ENCODE data around the gene EIF3J.
"Not testable (repeated sequence)": the region's sequence is repeated elsewhere in the genome, so short reads cannot be mapped to it uniquely, and the experiment has no call there.

Gene EIF3J

DNA sequence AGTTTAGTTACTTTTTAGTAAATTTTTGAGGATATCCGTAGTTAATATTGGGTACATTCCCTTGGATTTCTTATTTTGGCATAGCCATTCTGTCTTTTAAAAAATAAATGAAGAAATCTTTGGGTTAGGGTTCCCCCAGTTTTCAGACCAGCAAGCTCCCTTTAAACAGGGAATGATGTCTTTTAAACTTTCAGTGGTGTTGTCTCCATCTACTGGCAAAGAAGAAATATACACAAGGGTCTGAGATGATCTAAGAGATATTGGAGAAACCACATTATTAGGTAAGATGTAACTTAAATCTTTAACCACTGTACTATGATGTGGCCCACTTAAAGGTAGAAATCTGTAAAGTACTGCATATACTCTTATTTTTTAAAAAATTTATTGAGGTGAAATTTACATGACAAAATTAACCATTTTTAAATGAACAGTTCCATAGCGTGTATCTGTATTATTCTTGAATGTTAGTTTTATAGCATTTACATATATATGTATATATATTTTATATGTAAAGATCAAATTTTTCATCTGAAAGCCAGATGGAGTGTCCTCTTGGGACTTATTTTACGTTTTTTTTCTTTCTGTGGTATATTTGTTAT lies 35.1 kb upstream of the EIF3J start:
- H3K4me3 ChIP-seq (ENCODE audit: insufficient read length, low read depth) = no peak overlapping the region
- H3K9ac ChIP-seq (ENCODE audit: insufficient read length, low read depth) = no peak overlapping the region
- TF ChIP-seq SUZ12 (IDR thresholded peaks at IDR 0.05; ENCODE audit: extremely low read depth, insufficient read depth, insufficient read length) (no peak), ZNF274 (IDR thresholded peaks at IDR 0.05; ENCODE audit: low read depth, low read length) (no peak), YY1 (IDR thresholded peaks at IDR 0.05; ENCODE audit: insufficient read depth, insufficient read length) (no peak)
- H3K4me1 ChIP-seq (ENCODE audit: insufficient read depth, insufficient read length) = no peaks in the 10 kb centered on the region
- H3K9me3 ChIP-seq (ENCODE audit: insufficient read depth, low read length) = no peaks in the 10 kb centered on the region
- H3K27me3 ChIP-seq (ENCODE audit: insufficient read depth, insufficient read length) = no peaks in the 10 kb centered on the region
- peaks cover 40% of the 10 kb centered on the region for H3K36me3 ChIP-seq (ENCODE audit: insufficient read depth, insufficient read length, low read length)
- no peak for DNase-seq (ENCODE audit: low read depth, low spot score)

DNA sequence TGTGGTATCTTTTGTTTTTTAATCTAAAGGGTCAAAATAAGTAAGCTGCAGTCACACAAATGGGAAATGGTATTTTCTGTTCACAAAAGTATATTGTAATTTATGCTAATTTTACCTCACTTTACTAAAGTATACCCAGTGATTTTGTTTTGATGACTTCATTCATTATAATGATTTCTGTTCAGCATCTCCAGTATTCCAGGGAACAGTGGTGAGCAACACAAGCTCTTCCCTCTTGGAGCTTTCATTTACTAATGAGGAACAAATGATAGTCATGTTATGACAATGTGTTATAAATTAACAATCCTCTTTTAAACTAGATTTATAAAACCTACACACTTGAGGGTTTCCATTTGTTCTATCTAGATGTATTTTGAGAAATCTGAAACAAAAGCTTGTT lies 20.5 kb upstream of the EIF3J start:
- no peaks in the 10 kb centered on the region for H3K27me3 ChIP-seq (ENCODE audit: insufficient read depth, insufficient read length)
- H3K9me3 ChIP-seq (ENCODE audit: insufficient read depth, low read length) = no peaks in the 10 kb centered on the region
- no peak overlapping the region for H3K4me3 ChIP-seq (ENCODE audit: insufficient read length, low read depth)
- no peaks in the 10 kb centered on the region for H3K4me1 ChIP-seq (ENCODE audit: insufficient read depth, insufficient read length)
- H3K9ac ChIP-seq (ENCODE audit: insufficient read length, low read depth) = no peak overlapping the region
- no peak for TF ChIP-seq SUZ12 (IDR thresholded peaks at IDR 0.05; ENCODE audit: extremely low read depth, insufficient read depth, insufficient read length)
- no peak for TF ChIP-seq ZNF274 (IDR thresholded peaks at IDR 0.05; ENCODE audit: low read depth, low read length)
- TF ChIP-seq YY1 (IDR thresholded peaks at IDR 0.05; ENCODE audit: insufficient read depth, insufficient read length) = no peak
- no peak for DNase-seq (ENCODE audit: low read depth, low spot score)
- H3K36me3 ChIP-seq (ENCODE audit: insufficient read depth, insufficient read length, low read length) = peaks cover 34% of the 10 kb centered on the region

DNA sequence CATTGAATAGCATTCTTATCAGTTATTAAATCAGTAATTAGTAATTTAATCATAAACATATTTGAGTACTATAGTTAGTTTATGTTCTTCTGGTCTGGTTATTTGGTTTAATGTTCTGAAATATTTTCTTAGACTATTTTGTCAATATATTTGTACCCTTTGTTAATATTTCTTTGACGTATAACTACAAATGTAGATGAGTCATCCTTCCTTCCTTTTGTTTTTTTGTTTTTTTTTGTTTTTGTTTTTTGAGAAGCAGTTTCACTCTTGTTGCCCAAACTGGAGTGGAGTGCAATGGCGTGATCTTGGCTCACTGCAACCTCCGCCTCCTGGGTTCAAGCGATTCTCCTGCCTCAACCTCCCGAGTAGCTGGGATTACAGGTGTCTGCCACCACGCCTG lies 17.4 kb upstream of the EIF3J start:
- Histone ChIP-seq H3K36me3 (ENCODE audit: insufficient read depth, insufficient read length, low read length) (peaks cover 42% of the 10 kb centered on the region), H3K4me1 (ENCODE audit: insufficient read depth, insufficient read length) (no peaks in the 10 kb centered on the region), H3K27me3 (ENCODE audit: insufficient read depth, insufficient read length) (no peaks in the 10 kb centered on the region), H3K9me3 (ENCODE audit: insufficient read depth, low read length) (no peaks in the 10 kb centered on the region), H3K9ac (ENCODE audit: insufficient read length, low read depth) (no peak overlapping the region), H3K4me3 (ENCODE audit: insufficient read length, low read depth) (no peak overlapping the region)
- no peak for DNase-seq (ENCODE audit: low read depth, low spot score)
- TF ChIP-seq SUZ12 (IDR thresholded peaks at IDR 0.05; ENCODE audit: extremely low read depth, insufficient read depth, insufficient read length) = no peak
- TF ChIP-seq ZNF274 (IDR thresholded peaks at IDR 0.05; ENCODE audit: low read depth, low read length) = no peak
- TF ChIP-seq YY1 (IDR thresholded peaks at IDR 0.05; ENCODE audit: insufficient read depth, insufficient read length) = no peak

DNA sequence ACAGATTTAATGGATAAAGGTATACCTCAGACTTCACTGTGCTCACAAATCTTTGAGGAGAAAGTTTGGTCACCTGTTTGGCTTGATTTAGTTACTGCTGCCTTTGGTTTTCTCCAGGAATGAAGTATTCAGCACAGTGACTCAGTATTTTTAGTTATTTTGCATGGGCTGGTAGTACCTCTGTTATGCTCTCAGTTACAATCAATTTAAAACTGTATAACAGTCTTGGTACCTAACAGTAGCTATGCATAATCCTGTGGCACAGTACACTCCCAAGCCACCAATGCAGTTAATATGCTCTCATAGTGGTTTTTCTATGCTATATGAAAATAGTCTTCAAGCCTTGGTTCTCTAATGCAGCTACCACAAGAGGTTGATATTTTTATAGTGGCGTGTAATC lies 11.9 kb upstream of the EIF3J start:
- no peaks in the 10 kb centered on the region for H3K9me3 ChIP-seq (ENCODE audit: insufficient read depth, low read length)
- no peak overlapping the region for H3K4me3 ChIP-seq (ENCODE audit: insufficient read length, low read depth)
- no peak for DNase-seq (ENCODE audit: low read depth, low spot score)
- TF ChIP-seq SUZ12 (IDR thresholded peaks at IDR 0.05; ENCODE audit: extremely low read depth, insufficient read depth, insufficient read length) (no peak), ZNF274 (IDR thresholded peaks at IDR 0.05; ENCODE audit: low read depth, low read length) (no peak), YY1 (IDR thresholded peaks at IDR 0.05; ENCODE audit: insufficient read depth, insufficient read length) (no peak)
- H3K27me3 ChIP-seq (ENCODE audit: insufficient read depth, insufficient read length) = no peaks in the 10 kb centered on the region
- no peaks in the 10 kb centered on the region for H3K4me1 ChIP-seq (ENCODE audit: insufficient read depth, insufficient read length)
- peaks cover 43% of the 10 kb centered on the region for H3K36me3 ChIP-seq (ENCODE audit: insufficient read depth, insufficient read length, low read length)
- H3K9ac ChIP-seq (ENCODE audit: insufficient read length, low read depth) = no peak overlapping the region

DNA sequence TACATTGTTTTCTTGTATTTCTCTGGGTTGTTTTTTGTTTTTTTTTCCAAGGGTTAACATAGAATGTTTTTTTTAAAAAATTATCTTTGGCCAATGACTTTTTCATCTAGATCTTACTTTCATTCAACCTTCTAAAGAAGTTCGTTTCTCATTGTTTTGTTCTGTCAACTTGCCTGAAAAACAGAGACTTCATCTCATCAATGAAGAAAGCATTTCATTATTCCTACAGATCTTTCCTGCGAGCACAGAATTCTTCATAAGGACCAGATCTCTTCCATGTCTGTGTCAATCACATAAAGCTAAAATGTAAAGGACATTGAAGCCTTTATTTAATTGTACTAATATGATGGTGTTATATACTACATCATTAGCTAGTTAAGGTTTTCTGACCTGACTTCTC lies 9.7 kb upstream of the EIF3J start:
- Histone ChIP-seq H3K4me3 (ENCODE audit: insufficient read length, low read depth) (no peak overlapping the region), H3K9ac (ENCODE audit: insufficient read length, low read depth) (no peak overlapping the region), H3K4me1 (ENCODE audit: insufficient read depth, insufficient read length) (no peaks in the 10 kb centered on the region), H3K36me3 (ENCODE audit: insufficient read depth, insufficient read length, low read length) (peaks cover 34% of the 10 kb centered on the region), H3K9me3 (ENCODE audit: insufficient read depth, low read length) (no peaks in the 10 kb centered on the region), H3K27me3 (ENCODE audit: insufficient read depth, insufficient read length) (no peaks in the 10 kb centered on the region)
- no peak for TF ChIP-seq SUZ12 (IDR thresholded peaks at IDR 0.05; ENCODE audit: extremely low read depth, insufficient read depth, insufficient read length)
- no peak for TF ChIP-seq YY1 (IDR thresholded peaks at IDR 0.05; ENCODE audit: insufficient read depth, insufficient read length)
- no peak for TF ChIP-seq ZNF274 (IDR thresholded peaks at IDR 0.05; ENCODE audit: low read depth, low read length)
- no peak for DNase-seq (ENCODE audit: low read depth, low spot score)

DNA sequence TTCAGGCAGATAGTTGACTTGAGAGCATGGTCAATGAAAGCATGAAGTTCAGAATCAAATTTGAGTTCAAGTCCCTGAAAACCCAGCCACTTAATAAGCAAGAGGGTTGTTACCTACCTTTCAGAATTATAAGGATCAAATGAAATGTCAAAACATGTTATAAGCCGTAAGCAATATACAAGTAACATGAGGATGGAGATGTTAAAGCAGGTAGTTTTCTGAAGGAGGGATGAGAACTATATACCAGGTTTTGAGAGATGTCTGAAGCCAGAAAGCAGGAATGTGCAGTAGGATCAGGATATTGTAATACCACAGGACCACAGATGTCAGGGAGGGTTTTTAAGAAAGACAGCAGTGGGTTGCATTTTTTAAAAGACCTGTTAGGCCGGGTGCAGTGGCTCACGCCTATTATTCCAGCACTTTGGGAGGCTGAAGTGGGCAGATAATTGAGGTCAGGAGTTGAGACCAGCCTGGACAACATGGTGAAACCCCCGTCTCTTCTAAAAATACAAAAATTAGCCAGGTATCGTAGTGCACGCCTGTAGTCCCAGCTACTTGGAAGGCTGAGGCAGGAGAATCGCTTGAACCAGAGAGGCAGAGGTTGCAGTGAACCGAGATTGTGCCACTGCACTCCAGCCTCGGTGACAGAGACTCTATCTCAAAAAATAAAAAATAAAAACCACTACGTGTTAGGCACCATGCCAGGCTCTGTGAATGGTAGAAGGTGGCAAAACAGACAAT lies 6.9 kb upstream of the EIF3J start:
- Histone ChIP-seq H3K36me3 (ENCODE audit: insufficient read depth, insufficient read length, low read length) (peaks cover 19% of the 10 kb centered on the region), H3K9me3 (ENCODE audit: insufficient read depth, low read length) (no peaks in the 10 kb centered on the region), H3K9ac (ENCODE audit: insufficient read length, low read depth) (no peak overlapping the region), H3K4me3 (ENCODE audit: insufficient read length, low read depth) (no peak overlapping the region), H3K27me3 (ENCODE audit: insufficient read depth, insufficient read length) (no peaks in the 10 kb centered on the region), H3K4me1 (ENCODE audit: insufficient read depth, insufficient read length) (no peaks in the 10 kb centered on the region)
- TF ChIP-seq ZNF274 (IDR thresholded peaks at IDR 0.05; ENCODE audit: low read depth, low read length) (no peak), SUZ12 (IDR thresholded peaks at IDR 0.05; ENCODE audit: extremely low read depth, insufficient read depth, insufficient read length) (no peak), YY1 (IDR thresholded peaks at IDR 0.05; ENCODE audit: insufficient read depth, insufficient read length) (no peak)
- DNase-seq (ENCODE audit: low read depth, low spot score) = no peak

DNA sequence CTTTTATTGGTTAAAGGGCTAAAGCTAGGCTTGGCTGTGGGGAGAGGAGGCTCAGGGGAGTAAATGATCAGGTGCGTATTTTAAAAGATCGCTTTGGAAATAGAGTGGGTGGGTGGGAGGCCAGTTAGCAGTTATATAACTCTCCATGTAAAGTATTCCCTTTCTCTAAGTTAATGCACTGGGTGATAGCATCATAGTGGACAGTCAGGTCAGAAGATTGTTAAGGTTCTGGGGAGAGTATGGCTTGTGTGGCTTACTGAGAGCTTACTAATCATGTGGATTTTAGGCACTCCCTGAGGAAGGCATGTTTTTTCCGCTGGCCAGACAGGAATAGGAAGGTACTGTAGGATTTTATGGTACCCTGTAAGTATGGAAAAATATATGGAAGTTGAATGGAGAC lies 6.3 kb upstream of the EIF3J start:
- no peak overlapping the region for H3K4me3 ChIP-seq (ENCODE audit: insufficient read length, low read depth)
- H3K4me1 ChIP-seq (ENCODE audit: insufficient read depth, insufficient read length) = no peaks in the 10 kb centered on the region
- H3K27me3 ChIP-seq (ENCODE audit: insufficient read depth, insufficient read length) = no peaks in the 10 kb centered on the region
- no peak for DNase-seq (ENCODE audit: low read depth, low spot score)
- H3K9me3 ChIP-seq (ENCODE audit: insufficient read depth, low read length) = no peaks in the 10 kb centered on the region
- H3K9ac ChIP-seq (ENCODE audit: insufficient read length, low read depth) = no peak overlapping the region
- peaks cover 15% of the 10 kb centered on the region for H3K36me3 ChIP-seq (ENCODE audit: insufficient read depth, insufficient read length, low read length)
- TF ChIP-seq YY1 (IDR thresholded peaks at IDR 0.05; ENCODE audit: insufficient read depth, insufficient read length) (no peak), SUZ12 (IDR thresholded peaks at IDR 0.05; ENCODE audit: extremely low read depth, insufficient read depth, insufficient read length) (no peak), ZNF274 (IDR thresholded peaks at IDR 0.05; ENCODE audit: low read depth, low read length) (no peak)

DNA sequence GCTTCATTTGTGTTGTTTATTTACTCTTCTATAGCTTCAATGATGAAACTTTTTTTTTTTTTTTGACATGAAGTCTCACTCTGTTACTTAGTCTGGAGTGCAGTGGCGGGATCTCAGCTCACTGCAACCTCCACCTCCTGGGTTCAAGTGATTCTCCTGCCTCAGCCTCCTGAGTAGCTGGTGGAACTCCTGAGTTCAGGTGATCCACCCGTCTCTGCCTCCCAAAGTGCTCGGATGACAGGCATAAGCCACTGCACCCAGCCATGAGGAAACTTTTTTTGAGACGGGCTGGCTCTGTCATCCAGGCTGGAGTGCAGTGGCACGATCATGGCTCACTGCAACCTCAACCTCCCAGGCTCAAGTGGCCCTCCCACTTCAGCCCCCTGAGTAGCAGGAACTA lies 4.7 kb upstream of the EIF3J start:
- H3K36me3 ChIP-seq (ENCODE audit: insufficient read depth, insufficient read length, low read length) = peaks cover 13% of the 10 kb centered on the region
- H3K9me3 ChIP-seq (ENCODE audit: insufficient read depth, low read length); H3K9ac ChIP-seq (ENCODE audit: insufficient read length, low read depth); DNase-seq (ENCODE audit: low read depth, low spot score); H3K4me3 ChIP-seq (ENCODE audit: insufficient read length, low read depth); H3K27me3 ChIP-seq (ENCODE audit: insufficient read depth, insufficient read length); H3K4me1 ChIP-seq (ENCODE audit: insufficient read depth, insufficient read length): not testable (repeated sequence)

All from NT2/D1 (cell line).